IMR-90 (cell line): Measurements from ENCODE around the gene CERS6. TPM values are rescaled to one million over a fixed set of nuclear protein-coding genes. Genes with fewer than 3 reads are reported as not detected.

Source experiments
- ATAC-seq: fragments of 200-7000 bp; cut with Tn5 transposase; 2 replicates; pipeline ENCODE4 v1.9.1; 2020; ENCODE audit warnings: low read depth, mild to moderate bottlenecking, moderate library complexity
- BruUV-seq: library from RNA; stranded (reverse); fragments of 400-500 nt; replicated peaks from 2 replicates; lab custom pipeline; 2021; lab: Mats Ljungman, UMichigan
- CTCF ChIA-PET: fragments of 300-600 bp; formaldehyde crosslinking; extraction: SDS; loops from one replicate; lab custom pipeline; 2021; ENCODE audit warnings: antibody characterized with exemption; lab: Yijun Ruan, JAX
- POLR2A ChIA-PET: fragments of 300-600 bp; sonication (Branson Sonifier 250); formaldehyde crosslinking; loops from one replicate; lab custom pipeline; 2022; ENCODE audit warnings: antibody characterized with exemption; ENCODE audit not compliant: unreplicated experiment; lab: Charles Lee
- DNase-seq: peaks from one replicate; pipeline ENCODE4 v3.0.0; 2013
- H2AFZ ChIP-seq: replicated peaks from 2 replicates; pipeline ENCODE3; 2013; ENCODE audit warnings: low read length, mild to moderate bottlenecking; ENCODE audit not compliant: poor library complexity
- H2AK5ac ChIP-seq: 2 replicates; pipeline ENCODE4 v1.6.1; 2013; ENCODE audit warnings: low read depth, low read length, inconsistent platforms
- H2AK9ac ChIP-seq: replicated peaks from 2 replicates; pipeline ENCODE3; 2013; ENCODE audit warnings: mild to moderate bottlenecking, low read depth, low read length, moderate library complexity; ENCODE audit not compliant: poor library complexity
- H2BK120ac ChIP-seq: 2 replicates; pipeline ENCODE4 v1.6.1; 2013; ENCODE audit warnings: low read depth, low read length, inconsistent platforms
- H2BK15ac ChIP-seq: 3 replicates; pipeline ENCODE4 v1.6.1; 2013; ENCODE audit warnings: low read depth, low read length, inconsistent platforms
- H2BK20ac ChIP-seq: 2 replicates; pipeline ENCODE4 v1.6.1; 2013; ENCODE audit warnings: low read depth, mild to moderate bottlenecking, inconsistent platforms, low read length, moderate library complexity
- H2BK5ac ChIP-seq: 2 replicates; pipeline ENCODE4 v1.6.1; 2013; ENCODE audit warnings: mild to moderate bottlenecking, low read depth, low read length, inconsistent platforms; ENCODE audit not compliant: poor library complexity, severe bottlenecking
- H3K14ac ChIP-seq: replicated peaks from 2 replicates; pipeline ENCODE4 v1.6.1; 2013; ENCODE audit warnings: low read depth, low read length, inconsistent platforms
- H3K18ac ChIP-seq: 2 replicates; pipeline ENCODE4 v1.6.1; 2013; ENCODE audit warnings: low read depth, low read length, control low read depth
- H3K23ac ChIP-seq: 2 replicates; pipeline ENCODE4 v1.6.1; 2013; ENCODE audit warnings: low read depth, low read length, inconsistent platforms
- H3K27ac ChIP-seq: 2 replicates; pipeline ENCODE4 v1.5.1; 2013; ENCODE audit warnings: mild to moderate bottlenecking, control low read depth, low read length; ENCODE audit not compliant: insufficient read depth
- H3K27me3 ChIP-seq: 2 replicates; pipeline ENCODE4 v1.6.1; 2013; ENCODE audit warnings: low read length; ENCODE audit not compliant: control insufficient read depth, insufficient read depth
- H3K36me3 ChIP-seq: 2 replicates; pipeline ENCODE4 v1.6.1; 2013; ENCODE audit warnings: low read length, mixed read lengths; ENCODE audit not compliant: control insufficient read depth, insufficient read depth
- H3K4ac ChIP-seq: 2 replicates; pipeline ENCODE4 v1.6.1; 2013; ENCODE audit warnings: low read depth, low read length, inconsistent platforms
- H3K4me1 ChIP-seq: 2 replicates; pipeline ENCODE4 v1.6.1; 2013; ENCODE audit warnings: low read length, mixed read lengths; ENCODE audit not compliant: control insufficient read depth, insufficient read depth
- H3K4me2 ChIP-seq: 2 replicates; pipeline ENCODE4 v1.6.1; 2013; ENCODE audit warnings: low read depth, mild to moderate bottlenecking, control low read depth, low read length, moderate library complexity
- H3K4me3 ChIP-seq: 2 replicates; pipeline ENCODE4 v1.5.1; 2013; ENCODE audit warnings: low read depth, mild to moderate bottlenecking, control low read depth, low read length, moderate library complexity; ENCODE audit not compliant: insufficient read depth
- H3K56ac ChIP-seq: 2 replicates; pipeline ENCODE4 v1.6.1; 2013; ENCODE audit warnings: low read length, inconsistent platforms; ENCODE audit not compliant: insufficient read depth; ENCODE audit errors: extremely low read depth
- H3K79me1 ChIP-seq, 2 experiments: 2 replicates each; pipeline ENCODE4 v1.6.1; 2013; ENCODE audit warnings: low read length in 2 of 2, inconsistent platforms in 1 of 2, low read depth in 1 of 2
- H3K9ac ChIP-seq: 2 replicates; pipeline ENCODE4 v1.6.1; 2013; ENCODE audit warnings: low read depth, low read length, control low read depth
- H3K9me1 ChIP-seq: 2 replicates; pipeline ENCODE4 v1.6.1; 2013; ENCODE audit warnings: low read length, inconsistent platforms; ENCODE audit not compliant: insufficient read depth
- H3K9me3 ChIP-seq: 2 replicates; pipeline ENCODE4 v1.6.1; 2013; ENCODE audit warnings: low read length; ENCODE audit not compliant: control insufficient read depth, insufficient read depth
- H4K20me1 ChIP-seq: 2 replicates; pipeline ENCODE4 v1.6.1; 2013; ENCODE audit warnings: low read length, inconsistent platforms; ENCODE audit not compliant: insufficient read depth
- H4K5ac ChIP-seq: 2 replicates; pipeline ENCODE4 v1.6.1; 2013; ENCODE audit warnings: mild to moderate bottlenecking, low read depth, low read length, control low read depth
- H4K8ac ChIP-seq, 2 experiments: 2 replicates each; pipeline ENCODE4 v1.6.1; 2013; ENCODE audit warnings: low read depth in 2 of 2, low read length in 2 of 2, control low read depth in 1 of 2, inconsistent platforms in 1 of 2
- H4K91ac ChIP-seq: 2 replicates; pipeline ENCODE4 v1.6.1; 2013; ENCODE audit warnings: low read depth, low read length, inconsistent platforms; ENCODE audit not compliant: insufficient read depth
- CTCF ChIP-seq: conservative IDR thresholded peaks from 2 replicates; pipeline ENCODE4 v1.5.1; 2012; ENCODE audit warnings: mild to moderate bottlenecking, low read depth, low read length, improper control_type of control experiment
- FOS ChIP-seq: fragments of 150-350 bp; IDR thresholded peaks from 2 replicates; pipeline ENCODE4 v1.6.1; 2016; ENCODE audit warnings: low read depth, low read length
- MAFK ChIP-seq: IDR thresholded peaks from 2 replicates; pipeline ENCODE4 v1.6.1; 2012; ENCODE audit warnings: low read depth, low read length, improper control_type of control experiment
- MXI1 ChIP-seq: IDR thresholded peaks from 2 replicates; pipeline ENCODE4 v1.6.1; 2012; ENCODE audit warnings: low read depth, mild to moderate bottlenecking, low read length, moderate library complexity, borderline replicate concordance
- RCOR1 ChIP-seq: IDR thresholded peaks from 2 replicates; pipeline ENCODE4 v1.6.1; 2012; ENCODE audit warnings: mild to moderate bottlenecking, low read length, improper control_type of control experiment; ENCODE audit not compliant: insufficient replicate concordance
- WGBS, 2 experiments: methylation state at CpG; one replicate each; pipeline versions ENCODE4 v1.1.5 to v1.1.7; 2013; ENCODE audit warnings: missing lambda C conversion rate in 2 of 2; ENCODE audit not compliant: insufficient read length in 1 of 2; ENCODE audit errors: extremely low coverage in 2 of 2; 5-methylcytosine and 5-hydroxymethylcytosine counted together
- dilution Hi-C: fragments of 300-500 bp; cut with HindIII; formaldehyde crosslinking; loops from one replicate; pipeline ENCODE4 v1.14.3; 2018; ENCODE audit warnings: low sequenced_read_pairs; ENCODE audit not compliant: unreplicated experiment
- in situ Hi-C: fragments of 300-500 bp; cut with MboI; formaldehyde crosslinking; loops from 3 replicates; pipeline ENCODE4 v1.14.3; 2019; ENCODE audit warnings: low sequenced_read_pairs, inconsistent platforms, mixed read lengths
- intact Hi-C: fragments of 100-400 bp; cut with micrococcal nuclease; formaldehyde crosslinking; loops from 2 replicates; pipeline ENCODE4 v1.10.0; 2022
- polyA plus RNA-seq, 3 experiments: library from polyadenylated mRNA; depleted of rRNA; stranded (reverse); fragments of >200 nt; gene quantifications; 2 replicates each; pipeline ENCODE4 v1.2.3, GENCODE V29; 2012; ENCODE audit warnings: low replicate concordance in 1 of 3
- total RNA-seq: library from RNA; depleted of rRNA; stranded (reverse); fragments of >200 nt; gene quantifications from 2 replicates; pipeline ENCODE4 v1.2.3, GENCODE V29; 2012

CERS6 gene
- total and polyA plus RNA-seq, 2 of the 4 experiments (the other 2 are of a cell fraction), result 2.1 to 5.7 TPM

DNA sequence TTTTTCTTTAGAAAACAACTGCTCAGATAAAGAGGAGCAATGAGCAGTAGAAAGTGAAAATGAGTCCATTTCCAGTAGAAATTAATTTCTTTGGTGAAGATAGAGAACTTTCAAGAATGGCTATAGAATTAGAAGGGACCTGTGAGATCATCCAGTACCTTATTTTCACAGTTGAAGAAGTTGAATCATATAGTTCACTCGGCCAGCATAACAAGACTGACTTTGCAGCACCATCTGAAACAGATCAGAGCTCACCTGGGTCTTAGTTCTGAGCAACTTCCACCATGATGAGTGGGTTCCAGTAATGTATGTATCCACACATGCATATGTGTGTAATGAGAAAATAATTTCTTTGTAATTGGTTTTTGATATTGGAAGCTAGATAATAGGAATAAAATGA, 58.6 kb downstream of the CERS6 start:
- in situ Hi-C loops (no loop called here), intact Hi-C loops (no loop called here), dilution Hi-C loops (no loop called here)
- H3K4me3 ChIP-seq, result no peak overlapping the region
- H3K23ac ChIP-seq, result no peak overlapping the region
- H4K91ac ChIP-seq, result no peak overlapping the region
- H3K9me3 ChIP-seq, result no peaks in the 10 kb centered on the region
- DNase-seq (no peak), ATAC-seq (no peak)
- no peaks in the 10 kb centered on the region for H4K20me1 ChIP-seq
- no peak overlapping the region for H2BK120ac ChIP-seq
- no peak overlapping the region for H4K5ac ChIP-seq
- no peak overlapping the region for H2BK5ac ChIP-seq
- no peak overlapping the region for H2AFZ ChIP-seq
- no peak for TF ChIP-seq CTCF
- no peak for TF ChIP-seq MAFK
- no peak for TF ChIP-seq RCOR1
- no peak for TF ChIP-seq MXI1
- TF ChIP-seq FOS, result no peak
- H2BK15ac ChIP-seq, result no peak overlapping the region; the same call in 2 of the 3 replicates
- H2AK9ac ChIP-seq, result no peak overlapping the region
- no TSS peak for BruUV-seq
- H3K36me3 ChIP-seq, result no peaks in the 10 kb centered on the region
- POLR2A ChIA-PET, result no interaction called here
- no peak overlapping the region for H3K14ac ChIP-seq
- H3K27me3 ChIP-seq, result no peaks in the 10 kb centered on the region
- H3K18ac ChIP-seq, result no peak overlapping the region
- H4K8ac ChIP-seq, result no peak overlapping the region
- no peak overlapping the region for H3K9ac ChIP-seq
- H3K79me1 ChIP-seq, result no peaks in the 10 kb centered on the region; a peak in 1 of 4 replicates
- CTCF ChIA-PET, result no interaction called here
- H3K9me1 ChIP-seq, result peaks cover 3% of the 10 kb centered on the region
- H2BK20ac ChIP-seq, result no peak overlapping the region
- no peak overlapping the region for H3K27ac ChIP-seq
- H3K56ac ChIP-seq, result no peak overlapping the region
- no peak overlapping the region for H2AK5ac ChIP-seq
- H3K4ac ChIP-seq, result no peak overlapping the region
- no peak overlapping the region for H3K4me2 ChIP-seq
- H3K4me1 ChIP-seq, result peaks cover 9% of the 10 kb centered on the region
- no CpG with 5 or more reads among the region's 1 CpG for WGBS, 2 experiments
